Raji (cell line): ENCODE data around the gene AKAP6.

ENCODE experiments used
- POLR2A ChIP-seq: IDR thresholded peaks from 2 replicates; pipeline ENCODE4 v1.6.1; 2011; ENCODE audit warnings: low read depth, low read length, control low read depth; ENCODE audit not compliant: insufficient read depth

The AKAP6 gene

DNA sequence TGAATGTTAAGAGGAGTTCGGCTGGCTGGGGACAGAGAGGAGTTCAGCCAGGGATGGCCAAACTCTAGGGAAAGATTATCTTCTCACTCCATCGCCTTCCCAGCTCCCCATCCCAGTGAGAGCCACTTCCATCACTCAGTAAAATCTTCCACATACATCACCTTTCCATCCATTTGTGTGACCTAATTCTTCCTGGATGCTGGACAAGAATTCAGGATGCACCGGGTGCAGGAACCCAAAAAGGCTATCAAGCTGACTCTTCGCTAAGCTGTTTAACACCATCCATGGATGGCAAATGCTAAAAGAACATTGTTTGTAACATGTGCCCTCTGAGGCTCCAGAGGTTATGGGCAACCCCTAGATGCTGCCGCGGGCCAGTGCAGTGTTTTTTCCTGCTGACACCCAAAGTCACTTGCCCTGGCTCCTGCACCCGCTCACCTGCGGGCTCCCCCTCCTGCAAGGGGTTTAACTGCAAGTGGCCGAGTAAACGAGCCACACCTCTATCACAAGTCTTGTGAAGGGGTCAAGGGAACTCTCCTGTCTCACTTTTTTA, 393.6 kb downstream of the AKAP6 start:
- TF ChIP-seq POLR2A = no peak

DNA sequence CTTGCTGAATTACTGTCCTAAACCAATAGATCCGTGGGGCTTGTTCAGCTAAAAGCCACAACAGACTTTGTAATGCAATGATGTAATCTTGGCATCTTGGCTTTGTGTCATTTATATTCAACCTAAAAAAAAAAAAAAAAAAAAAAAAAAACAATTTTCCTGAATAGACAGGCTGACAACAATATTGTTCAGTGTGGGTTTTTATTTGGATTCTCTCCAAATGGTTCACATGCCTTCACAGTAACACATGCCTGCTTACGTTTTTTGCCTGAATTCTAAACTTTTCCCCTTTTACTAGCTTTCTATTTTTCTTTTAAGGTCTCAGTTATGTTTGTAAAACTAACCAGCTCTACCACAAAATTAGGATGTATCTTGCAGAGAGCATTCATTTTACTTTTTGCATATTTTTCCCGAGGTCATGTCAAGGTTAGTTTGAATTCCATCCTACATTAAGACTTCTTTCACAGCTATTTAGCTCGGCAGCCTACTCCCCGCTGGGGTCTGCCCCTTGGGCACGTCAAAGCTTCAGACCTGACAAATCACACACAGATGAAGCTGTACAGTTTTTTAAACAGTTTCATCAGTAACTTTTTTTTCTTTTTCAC, 395.9 kb downstream of the AKAP6 start:
- no peak for TF ChIP-seq POLR2A

DNA sequence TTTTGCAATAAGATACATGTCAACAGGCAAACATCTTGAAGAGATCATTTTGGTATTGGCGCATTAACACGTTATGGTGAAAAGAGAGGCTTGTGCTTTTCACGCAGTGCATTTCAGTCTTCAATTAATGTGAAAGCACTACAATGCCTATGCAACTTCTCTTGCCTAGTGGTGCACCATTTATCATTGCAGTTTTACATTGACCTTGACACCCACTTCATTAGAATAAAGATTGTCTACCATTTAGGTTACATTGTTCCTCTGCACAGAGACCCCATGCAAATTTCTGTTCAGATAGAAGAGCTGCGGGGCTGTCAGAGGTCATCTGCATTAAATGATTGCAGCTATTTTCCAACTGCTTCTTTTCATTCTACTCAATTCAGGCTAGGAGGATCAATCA, 397.4 kb downstream of the AKAP6 start:
- no peak for TF ChIP-seq POLR2A

DNA sequence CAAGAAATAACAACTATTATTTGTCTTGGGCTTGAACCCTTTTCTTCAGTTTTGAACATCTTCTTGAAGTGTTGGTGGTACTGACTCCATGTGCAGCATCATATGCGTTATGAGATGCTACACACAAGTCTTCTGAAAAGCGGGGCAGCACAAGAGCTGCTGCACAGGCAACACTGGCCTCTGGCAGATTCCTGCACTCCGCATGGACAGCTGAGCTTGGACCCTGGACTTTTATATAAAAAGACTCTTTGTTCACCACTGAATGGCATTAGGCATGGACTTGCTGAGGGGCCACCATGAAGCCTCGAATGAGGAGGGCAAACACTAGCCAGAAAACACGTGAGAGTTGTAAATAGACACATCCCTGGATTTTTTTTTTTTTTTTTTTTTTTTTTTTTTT, 398.7 kb downstream of the AKAP6 start:
- TF ChIP-seq POLR2A = no peak

DNA sequence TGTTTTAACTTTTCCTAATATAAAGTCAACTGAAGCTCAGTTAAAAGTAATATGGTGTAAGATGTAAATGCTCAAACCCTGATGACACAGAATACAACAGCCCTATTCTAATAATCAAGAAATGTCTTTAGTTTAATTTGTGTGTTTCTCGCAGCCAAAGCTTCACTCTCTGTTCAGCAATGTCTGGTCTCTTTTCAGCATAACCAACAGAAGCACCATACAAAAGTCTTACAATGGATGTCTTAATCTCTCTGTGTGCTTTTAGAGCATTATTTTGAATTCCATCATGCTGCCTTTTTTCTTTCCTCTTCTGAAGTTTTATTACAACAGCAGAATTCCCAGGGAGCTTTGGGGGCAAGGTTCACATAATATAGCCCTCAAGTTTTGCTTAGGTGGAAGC, 399.4 kb downstream of the AKAP6 start:
- no peak for TF ChIP-seq POLR2A

DNA sequence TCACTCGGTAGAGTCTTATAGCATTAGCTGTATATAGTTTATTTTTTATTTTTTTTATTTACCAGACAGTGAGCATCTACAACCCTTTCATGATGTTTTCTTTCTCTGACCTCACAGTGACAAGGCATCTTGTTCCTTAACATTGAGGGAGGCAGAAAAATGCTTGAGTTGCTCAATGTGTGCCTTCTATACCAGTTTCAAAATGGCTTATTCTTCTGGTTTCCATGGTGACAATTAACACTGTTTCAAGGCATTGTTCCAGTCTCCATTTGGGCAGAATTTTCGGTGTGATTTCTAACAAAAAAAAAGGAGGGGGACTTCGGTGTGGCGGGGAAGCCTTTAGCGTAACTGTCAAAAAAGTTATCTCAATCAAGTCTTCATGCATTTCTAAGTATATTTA, 399.9 kb downstream of the AKAP6 start:
- no peak for TF ChIP-seq POLR2A

DNA sequence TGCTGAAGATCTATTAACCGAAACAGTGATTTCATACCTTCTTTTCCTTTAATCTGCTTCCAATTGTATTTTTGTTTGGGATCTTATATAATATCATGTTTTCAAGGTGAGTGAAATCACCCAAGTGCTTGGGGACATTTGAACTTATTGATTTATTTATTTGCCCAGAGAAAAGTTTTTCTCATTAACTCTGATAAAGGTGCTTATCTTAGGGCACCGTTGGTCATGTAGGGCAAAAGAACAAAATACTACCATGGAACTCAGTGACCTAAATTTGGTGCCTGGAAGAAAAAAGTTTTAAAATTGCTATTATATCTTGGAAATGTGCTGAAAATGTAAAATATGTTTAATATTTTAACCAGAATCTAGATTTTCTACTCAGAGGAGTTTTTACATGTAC, 402.2 kb downstream of the AKAP6 start:
- TF ChIP-seq POLR2A = no peak

DNA sequence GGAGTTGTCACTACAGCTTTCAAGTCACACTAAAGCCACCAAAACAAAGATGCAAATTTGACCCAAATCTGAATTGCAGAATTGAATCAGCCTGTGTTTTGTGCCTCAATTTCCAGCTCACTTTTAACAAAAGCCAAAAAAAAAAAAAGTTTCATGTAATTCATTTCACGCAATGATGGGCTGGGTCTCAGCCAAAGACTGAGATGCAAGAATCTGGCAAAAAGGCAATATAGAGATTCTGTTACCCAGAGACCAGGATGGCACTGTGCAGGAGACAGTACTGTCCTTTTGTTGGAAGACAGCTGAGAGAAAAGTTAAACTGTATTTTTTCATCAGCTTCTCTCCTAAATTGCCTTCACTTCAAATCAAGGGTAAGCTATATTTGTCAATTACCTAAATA, 403.9 kb downstream of the AKAP6 start:
- TF ChIP-seq POLR2A = no peak

DNA sequence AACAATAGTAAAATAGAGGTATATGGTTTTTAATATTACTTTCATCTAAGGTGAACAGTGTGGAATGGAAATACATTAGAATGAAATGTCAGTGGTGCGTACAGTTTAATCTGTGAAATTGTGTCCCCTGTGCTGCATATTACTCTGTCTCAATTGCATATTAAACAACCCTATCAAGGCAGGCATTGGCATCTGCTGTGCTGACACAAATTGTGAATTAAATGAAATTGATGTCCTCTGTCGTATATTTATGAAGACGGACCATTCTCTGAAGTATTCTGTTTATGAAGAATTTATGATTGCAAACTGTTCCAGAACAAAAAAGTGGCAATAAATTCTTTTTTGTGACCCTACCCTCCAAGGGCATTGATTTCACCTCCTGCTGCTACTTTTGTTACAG, 405.2 kb downstream of the AKAP6 start:
- no peak for TF ChIP-seq POLR2A

DNA sequence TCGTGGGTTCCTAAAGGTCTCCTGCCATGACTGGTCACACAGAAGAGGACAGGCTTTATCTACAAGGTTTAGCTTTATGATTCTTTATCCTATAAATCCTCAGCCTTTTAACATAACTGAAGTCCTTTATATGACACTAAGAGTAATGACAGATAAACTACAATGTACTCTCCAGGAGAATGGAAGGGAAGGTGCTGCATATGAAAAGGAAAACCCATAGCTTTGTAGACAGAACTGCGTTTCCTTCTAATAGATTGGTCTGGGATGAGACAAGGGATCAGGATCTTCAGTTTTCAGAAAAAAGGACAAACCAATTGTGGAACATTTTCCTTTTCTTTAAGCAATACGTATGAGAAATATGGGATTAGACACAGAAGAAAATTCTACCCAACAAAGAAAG, 408.5 kb downstream of the AKAP6 start:
- no peak for TF ChIP-seq POLR2A

DNA sequence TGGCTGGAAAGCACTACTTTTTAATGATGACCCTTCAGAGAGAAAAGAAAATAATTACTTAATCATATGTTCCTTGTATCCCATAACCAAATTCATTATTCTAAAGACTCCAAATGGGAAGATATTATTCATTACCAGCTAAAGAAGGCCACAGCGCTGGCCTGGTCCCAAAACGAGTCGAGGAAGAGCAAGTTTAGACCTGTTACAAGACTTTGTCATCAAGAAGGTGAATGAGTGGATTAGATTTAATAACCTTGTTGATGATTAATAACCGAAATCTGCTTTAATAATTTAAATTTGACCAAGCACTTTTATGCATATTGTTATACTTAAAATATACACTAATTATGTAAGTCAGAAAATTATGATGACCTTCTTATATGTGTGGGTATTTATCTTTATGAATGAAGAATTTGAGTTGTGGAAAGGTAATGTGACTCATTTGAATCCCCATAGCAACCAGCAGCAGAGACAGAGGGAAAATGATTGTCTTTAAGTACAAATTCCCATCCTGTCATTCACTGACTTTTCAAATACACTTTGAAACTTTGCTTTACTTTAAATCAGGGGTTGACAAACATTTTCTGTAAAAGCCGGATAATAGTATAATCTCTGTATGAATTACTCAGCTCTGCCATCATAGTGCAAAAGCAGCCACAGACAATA, 409.2 kb downstream of the AKAP6 start:
- TF ChIP-seq POLR2A = no peak

DNA sequence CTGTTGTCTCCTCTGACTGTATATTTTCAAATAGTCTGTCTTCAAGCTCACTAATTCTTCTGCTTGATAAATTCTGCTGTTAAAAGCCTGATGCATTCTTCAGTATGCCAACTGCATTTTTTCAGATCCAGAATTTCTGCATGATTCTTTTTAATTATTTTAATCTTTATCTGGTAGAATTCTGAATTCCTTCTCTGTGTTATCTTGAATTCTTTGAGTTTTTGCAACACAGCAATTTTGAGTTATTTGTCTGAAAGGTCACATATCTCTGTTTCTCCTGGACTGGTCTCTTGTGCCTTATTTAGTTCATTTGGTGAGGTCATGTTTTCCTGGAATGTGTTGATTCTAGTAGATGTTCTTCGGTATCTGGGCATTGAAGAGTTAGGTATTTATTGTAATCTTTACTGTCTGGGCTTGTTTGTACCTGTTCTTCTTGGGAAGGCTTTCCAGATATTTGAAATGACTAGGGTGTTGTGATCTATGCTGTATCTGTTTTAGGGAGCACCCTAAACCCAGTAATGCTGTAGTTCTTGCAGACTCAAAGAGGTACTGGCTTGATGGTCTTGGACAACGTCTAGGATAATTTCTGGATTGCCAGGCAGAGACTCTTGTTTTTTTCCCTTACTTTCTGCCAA, 415.8 kb downstream of the AKAP6 start:
- no peak for TF ChIP-seq POLR2A

DNA sequence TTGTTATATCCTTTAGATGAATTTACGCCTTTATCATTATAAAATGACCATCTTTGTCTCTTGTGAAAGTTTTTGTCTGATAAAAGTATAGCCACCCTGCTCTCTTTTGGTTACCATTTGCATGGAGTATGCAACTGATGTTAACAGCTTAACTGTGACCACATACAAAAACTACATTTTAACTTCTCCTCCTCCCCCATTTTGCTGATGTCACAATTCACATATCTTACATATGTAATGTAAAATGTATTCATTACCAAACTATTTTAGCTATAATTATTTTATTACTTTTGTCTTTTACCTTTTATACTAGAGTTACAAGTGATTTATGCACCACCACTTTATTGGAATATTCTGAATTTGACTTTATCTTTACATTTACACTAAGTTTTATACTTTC, 425.1 kb downstream of the AKAP6 start:
- no peak for TF ChIP-seq POLR2A

DNA sequence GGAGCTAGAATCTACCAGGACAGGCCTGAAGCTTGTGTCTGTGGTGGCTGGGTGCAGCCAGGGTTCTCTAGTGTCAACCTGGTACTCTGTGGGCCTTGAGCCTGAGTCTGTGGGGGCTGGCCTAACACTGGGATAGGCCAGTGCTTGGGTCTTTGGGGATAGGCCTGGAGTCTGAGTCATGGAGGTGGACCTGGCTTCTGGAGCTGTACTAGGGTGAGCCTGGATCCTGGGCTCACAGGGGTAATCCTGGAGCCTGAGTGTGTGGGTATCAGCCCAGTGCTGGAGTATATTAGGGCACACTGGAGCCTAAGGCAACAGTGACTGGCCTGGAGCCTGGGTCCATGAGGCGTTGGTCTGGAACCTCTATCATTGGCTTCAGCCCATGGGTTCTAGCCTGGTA, 427.1 kb downstream of the AKAP6 start:
- TF ChIP-seq POLR2A = no peak

DNA sequence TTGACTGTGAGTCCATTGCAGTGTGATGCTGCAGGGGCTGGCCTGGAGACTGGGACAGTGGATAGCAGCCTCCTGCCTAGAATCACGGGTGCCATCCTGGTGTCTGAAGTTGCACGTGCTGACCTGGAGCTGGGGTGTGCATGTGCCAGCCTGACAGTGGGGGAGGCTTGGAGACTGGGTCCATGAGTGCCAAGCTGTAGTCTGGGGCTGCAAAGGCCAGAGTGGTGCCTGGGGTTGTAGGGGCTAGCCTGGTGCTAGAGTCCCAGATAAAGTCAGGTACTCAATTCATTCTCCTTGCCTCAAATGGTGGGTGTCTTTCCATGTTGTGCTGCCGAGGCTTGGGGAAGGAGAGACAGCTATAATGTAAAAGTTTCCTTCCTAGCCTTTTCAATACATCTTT, 427.7 kb downstream of the AKAP6 start:
- no peak for TF ChIP-seq POLR2A

DNA sequence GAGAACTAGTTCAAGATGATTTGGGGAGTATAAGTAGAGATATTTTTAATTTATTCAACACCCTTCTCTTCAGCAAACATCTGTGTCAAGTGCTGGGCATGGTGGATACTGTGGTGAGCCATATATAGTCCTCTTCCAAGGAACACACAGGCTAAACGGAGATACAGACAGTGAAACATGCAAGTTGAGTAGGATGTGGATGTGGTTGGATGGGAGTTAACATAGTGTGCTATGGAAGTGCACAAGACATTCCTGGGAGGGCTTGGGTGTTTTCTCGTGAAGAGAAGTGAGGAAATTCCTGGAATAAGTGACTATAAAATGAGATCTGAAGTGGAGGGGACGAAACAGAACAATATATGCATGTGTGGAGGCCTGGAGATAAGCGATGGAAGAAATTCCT, 428.5 kb downstream of the AKAP6 start:
- no peak for TF ChIP-seq POLR2A

DNA sequence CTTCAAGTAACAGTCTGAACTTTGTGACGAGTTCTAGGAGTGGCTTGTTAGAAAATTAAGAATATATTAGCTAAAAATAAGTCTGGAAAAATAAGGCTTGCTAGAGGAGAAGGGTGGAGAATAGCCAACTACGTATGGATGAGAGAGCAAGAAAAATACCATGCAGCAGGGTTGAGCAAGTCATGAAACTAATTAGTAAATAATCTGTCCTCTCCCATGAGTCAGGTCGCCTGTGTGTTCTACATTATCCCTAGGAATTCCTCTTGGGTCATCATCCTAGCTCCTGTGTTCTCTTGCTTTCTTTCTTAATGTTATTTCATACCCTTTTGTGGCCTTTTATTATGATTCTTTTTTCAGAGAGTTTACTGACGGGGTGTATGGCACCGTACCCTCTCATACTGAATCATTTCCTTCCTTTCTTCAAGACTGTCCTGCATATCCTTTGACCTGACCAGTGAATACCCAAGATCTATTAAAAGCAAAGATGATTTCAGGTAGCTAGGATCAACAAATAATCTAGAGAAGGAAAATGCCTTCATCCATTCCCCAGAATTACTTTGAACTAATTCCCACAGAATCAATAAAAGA, 432.4 kb downstream of the AKAP6 start:
- TF ChIP-seq POLR2A = no peak

DNA sequence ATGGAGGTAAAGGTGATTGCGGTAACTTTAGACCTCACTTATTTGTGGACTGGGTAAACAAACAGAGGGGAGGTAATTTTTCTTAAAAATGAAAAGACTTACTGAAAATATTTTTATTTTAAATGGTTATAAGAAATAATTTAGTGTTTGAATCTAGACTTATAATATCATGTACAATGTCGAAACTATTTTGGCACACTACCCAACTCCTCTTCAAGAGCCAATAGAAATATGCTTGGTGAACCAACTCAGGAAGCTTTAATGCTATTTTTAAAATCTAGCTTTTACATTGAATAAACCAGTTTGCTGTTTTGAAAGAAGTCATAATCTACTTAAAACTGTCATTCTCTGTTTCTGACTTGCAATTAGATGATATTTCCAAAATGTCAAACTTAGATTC, 433.8 kb downstream of the AKAP6 start:
- TF ChIP-seq POLR2A = no peak
